Measurements from ENCODE around the gene NPEPL1.
"Not testable (repeated sequence)": the region's sequence is repeated elsewhere in the genome, so short reads cannot be mapped to it uniquely, and the experiment has no call there.

NPEPL1 gene

DNA sequence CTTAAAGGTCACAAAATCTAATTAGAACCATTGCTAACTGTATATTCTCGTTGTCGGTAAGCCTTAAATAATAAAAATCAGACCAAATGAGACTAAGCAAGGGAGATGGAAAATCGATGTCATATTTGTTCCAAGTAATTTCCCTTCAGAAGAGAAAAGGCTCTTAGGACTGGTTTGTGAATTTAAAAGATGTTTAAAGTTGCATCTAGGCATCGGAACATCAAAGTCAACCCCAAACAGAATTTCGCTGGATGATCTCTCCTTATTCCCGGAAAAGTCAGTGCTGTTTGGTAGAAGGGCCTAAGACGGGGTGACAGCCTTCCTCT, 63.8 kb downstream of the NPEPL1 start:
- H3K4me3 Mint-ChIP-seq: no peak overlapping the region
- H3K36me3 Mint-ChIP-seq: no peaks in the 10 kb centered on the region
- no peak overlapping the region for H3K27ac Mint-ChIP-seq
- ATAC-seq: no peak
- no peaks in the 10 kb centered on the region for H3K9me3 Mint-ChIP-seq
- peaks cover 46% of the 10 kb centered on the region for H3K27me3 Mint-ChIP-seq
- no peaks in the 10 kb centered on the region for H3K4me1 Mint-ChIP-seq

DNA sequence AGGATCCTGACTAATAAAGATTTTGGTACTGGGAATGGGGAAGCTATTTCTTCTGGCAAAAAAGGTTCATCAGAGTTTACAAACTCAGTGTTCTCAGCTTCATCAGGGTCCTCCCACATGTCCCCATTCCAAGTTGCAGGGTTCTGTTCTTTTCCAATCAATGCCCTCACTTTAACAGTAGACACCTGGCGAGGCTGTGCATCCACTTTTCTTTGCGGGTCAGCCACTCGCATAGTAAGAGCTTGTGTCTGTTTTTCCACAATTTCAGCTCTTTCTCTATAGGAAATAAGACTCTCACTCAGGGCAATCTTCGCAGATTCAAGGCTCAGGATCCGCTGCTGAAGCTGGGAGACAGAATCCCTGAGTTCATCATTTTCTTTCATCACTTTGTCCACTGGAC, 65.0 kb downstream of the NPEPL1 start:
- not testable (repeated sequence) for H3K4me3 Mint-ChIP-seq

DNA sequence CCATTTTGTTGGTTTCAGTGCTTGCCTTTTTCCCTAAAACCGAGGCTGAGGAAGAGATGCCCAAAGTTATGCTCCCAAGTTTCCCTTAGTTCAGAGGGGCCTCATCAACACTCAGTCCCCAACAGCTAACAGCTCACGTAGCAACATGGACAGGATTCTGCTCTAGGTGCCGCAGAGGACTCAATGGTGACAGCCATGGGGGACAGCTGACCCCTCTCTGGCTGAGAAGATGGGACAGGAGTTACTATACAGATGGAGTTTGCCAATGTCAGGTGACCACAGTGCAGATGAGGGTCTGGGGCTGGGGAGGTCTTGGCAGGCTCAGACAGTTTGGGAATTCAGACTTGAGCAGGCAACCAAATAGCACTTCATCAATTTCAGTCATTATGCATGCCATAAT, 67.3 kb downstream of the NPEPL1 start:
- no peak overlapping the region for H3K4me3 Mint-ChIP-seq
- peaks cover 31% of the 10 kb centered on the region for H3K27me3 Mint-ChIP-seq
- no peaks in the 10 kb centered on the region for H3K36me3 Mint-ChIP-seq
- no peak for ATAC-seq
- H3K27ac Mint-ChIP-seq: no peak overlapping the region
- H3K4me1 Mint-ChIP-seq: no peaks in the 10 kb centered on the region
- H3K9me3 Mint-ChIP-seq: no peaks in the 10 kb centered on the region

More for the DNA sequence above, 65.0 kb downstream of the NPEPL1 start:
- H3K9me3 Mint-ChIP-seq, H3K27ac Mint-ChIP-seq, ATAC-seq, H3K36me3 Mint-ChIP-seq, H3K4me1 Mint-ChIP-seq: not testable (repeated sequence)
- H3K27me3 Mint-ChIP-seq: peaks cover 41% of the 10 kb centered on the region

DNA sequence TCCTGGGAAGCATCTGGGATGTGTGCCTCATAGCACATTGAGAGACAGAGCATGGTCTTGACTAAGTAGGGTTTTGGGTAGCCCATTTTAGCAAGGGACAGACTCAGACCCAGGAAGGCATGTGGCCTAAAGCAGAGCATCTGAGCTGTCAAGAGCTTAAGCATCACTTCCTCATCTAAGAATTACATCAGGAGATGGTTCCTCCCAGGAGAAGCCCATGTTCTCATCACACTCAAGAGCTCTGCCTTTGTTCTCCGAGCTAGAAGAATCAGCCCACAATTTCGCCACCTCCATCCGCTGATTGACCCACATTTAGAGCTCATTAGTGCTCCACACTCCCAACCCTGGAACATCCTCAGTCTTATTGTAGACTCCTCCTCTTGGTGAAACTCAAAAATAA, 68.3 kb downstream of the NPEPL1 start:
- H3K27me3 Mint-ChIP-seq: peaks cover 23% of the 10 kb centered on the region
- no peaks in the 10 kb centered on the region for H3K36me3 Mint-ChIP-seq
- H3K4me1 Mint-ChIP-seq: no peaks in the 10 kb centered on the region
- no peak for ATAC-seq
- H3K9me3 Mint-ChIP-seq: no peaks in the 10 kb centered on the region
- H3K27ac Mint-ChIP-seq: no peak overlapping the region
- H3K4me3 Mint-ChIP-seq: no peak overlapping the region

DNA sequence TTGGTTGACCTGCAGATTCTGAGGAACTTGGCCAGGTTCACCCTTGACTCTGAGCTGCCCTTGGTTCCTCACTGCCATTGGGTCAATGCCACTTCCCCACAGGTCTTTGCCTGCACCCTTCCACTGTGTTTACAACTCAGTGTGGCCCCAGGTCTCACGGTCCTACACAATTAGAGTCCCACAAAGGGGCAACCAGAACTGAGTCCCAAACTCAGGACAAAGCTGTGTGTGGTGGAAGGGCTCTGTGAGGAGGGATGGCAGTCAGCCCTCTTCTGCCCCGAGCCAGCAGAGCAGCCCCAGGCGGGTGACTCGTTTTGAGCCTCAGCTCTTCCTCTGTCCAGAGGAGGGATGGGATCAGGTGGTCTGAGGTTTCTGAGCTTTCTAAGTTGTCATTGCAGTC, 69.5 kb downstream of the NPEPL1 start:
- Mint-ChIP-seq H3K4me3 (no peak overlapping the region), H3K36me3 (no peaks in the 10 kb centered on the region), H3K9me3 (no peaks in the 10 kb centered on the region), H3K27me3 (peaks cover 11% of the 10 kb centered on the region), H3K4me1 (no peaks in the 10 kb centered on the region), H3K27ac (no peak overlapping the region)
- ATAC-seq: peak; percentile 31

DNA sequence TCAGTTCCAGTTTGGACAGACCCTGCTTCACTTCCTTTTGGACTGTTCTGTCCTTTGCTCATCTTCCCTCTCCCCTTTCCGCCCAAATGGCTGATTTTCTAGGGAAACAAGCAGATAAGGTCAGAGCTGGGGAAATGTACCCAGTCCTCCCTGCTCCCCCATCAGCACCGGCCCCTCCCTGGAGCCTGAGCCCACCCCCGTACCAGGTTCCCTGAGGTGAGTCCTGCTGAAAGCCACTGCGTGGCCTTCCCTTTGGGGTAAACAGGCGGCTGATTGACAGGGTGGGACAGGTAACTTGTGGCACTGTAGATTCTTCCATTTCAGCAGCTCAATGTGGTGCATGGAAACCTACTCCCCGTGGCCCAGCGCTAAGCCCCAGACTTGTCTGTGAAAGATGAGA, 70.5 kb downstream of the NPEPL1 start:
- no peaks in the 10 kb centered on the region for H3K4me1 Mint-ChIP-seq
- no peaks in the 10 kb centered on the region for H3K9me3 Mint-ChIP-seq
- peaks cover 11% of the 10 kb centered on the region for H3K27me3 Mint-ChIP-seq
- no peak overlapping the region for H3K27ac Mint-ChIP-seq
- H3K4me3 Mint-ChIP-seq: no peak overlapping the region
- no peaks in the 10 kb centered on the region for H3K36me3 Mint-ChIP-seq
- no peak for ATAC-seq

All from stimulated activated memory B cell treated with anti-CD40 and anti-IgM and Interleukin-4, amounts not matched to agents 10 μg/mL and 1 μg/mL and 100 μg/mL, for 72 hours (primary cell).